ENCODE measurements around the gene RNASEH2C.
"Not testable (repeated sequence)": the region's sequence is repeated elsewhere in the genome, so short reads cannot be mapped to it uniquely, and the experiment has no call there.

Gene RNASEH2C

GRCh38 chr11:65691847-65692246, 28.8 kb downstream of the RNASEH2C start:
- DNase-seq (ENCODE audit: low read depth in 2 of 3, low spot score in 1 of 3): not testable (repeated sequence)

DNA sequence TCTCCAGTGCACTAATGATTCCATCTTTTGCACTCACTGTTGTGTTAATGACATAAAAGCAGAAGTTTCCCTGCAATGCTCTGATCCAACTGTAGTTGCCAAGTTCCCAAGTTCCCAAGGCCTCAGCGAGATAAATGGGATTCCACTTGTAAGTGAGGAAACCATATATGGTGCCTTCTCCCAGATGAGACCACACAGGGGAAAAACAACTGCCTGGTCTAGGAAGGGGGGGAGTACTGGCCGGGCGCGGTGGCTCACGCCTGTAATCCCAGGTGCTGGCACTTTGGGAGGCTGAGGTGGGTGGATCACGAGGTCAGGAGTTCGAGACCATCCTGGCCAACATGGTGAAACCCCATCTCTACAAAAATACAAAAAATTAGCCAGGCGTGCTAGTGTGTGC, 34.6 kb downstream of the RNASEH2C start:
- no peak for DNase-seq (ENCODE audit: low read depth in 2 of 3, low spot score in 1 of 3)

GRCh38 chr11:65683480-65683879, 37.1 kb downstream of the RNASEH2C start:
- not testable (repeated sequence) for DNase-seq (ENCODE audit: low read depth in 2 of 3, low spot score in 1 of 3)

DNA sequence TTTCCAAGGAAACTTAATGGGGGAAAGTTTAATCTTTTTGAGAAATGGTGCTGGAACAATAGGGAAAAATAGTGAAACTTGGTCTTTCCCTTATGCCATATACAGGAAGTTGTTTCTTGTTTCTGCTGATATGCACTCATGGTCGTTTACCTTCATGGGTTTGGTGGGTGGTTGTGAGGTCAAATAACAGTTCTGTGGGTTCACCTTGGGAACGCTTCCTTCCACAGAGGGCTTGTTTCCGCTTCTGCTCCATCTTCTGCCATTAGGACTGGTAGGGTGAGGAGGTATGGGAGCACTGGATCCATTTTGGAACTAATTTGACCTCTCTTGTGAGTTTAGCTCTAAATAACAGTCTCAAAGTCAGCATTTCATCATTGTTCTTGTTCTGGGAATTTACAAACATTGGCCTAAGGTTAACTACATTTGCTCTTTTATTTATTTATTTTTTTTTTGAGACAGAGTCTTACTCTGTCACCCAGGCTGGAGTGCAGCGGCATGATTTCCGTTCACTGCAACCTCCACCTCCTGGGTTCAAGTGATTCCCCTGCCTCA, 40.3 kb downstream of the RNASEH2C start:
- no peak for DNase-seq (ENCODE audit: low read depth in 2 of 3, low spot score in 1 of 3)

DNA sequence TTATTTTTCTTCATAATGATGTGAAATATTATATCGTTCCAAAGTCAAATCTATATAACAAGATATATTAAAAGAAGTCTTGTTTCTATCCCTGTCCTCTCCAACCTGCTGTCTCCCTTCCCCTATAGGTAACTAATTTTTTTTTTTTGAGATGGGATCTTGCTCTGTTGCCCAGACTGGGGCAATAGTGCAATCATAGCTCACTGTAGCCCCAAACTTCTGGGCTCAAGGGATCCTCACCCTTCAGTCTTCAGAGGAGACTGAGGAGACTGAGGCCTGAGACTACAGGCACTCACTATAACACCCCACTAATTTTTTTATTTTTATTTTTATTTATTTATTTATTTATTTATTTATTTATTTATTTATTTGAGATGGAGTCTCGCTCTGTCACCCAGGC, 47.6 kb downstream of the RNASEH2C start:
- DNase-seq (ENCODE audit: low read depth in 2 of 3, low spot score in 1 of 3): no peak

DNA sequence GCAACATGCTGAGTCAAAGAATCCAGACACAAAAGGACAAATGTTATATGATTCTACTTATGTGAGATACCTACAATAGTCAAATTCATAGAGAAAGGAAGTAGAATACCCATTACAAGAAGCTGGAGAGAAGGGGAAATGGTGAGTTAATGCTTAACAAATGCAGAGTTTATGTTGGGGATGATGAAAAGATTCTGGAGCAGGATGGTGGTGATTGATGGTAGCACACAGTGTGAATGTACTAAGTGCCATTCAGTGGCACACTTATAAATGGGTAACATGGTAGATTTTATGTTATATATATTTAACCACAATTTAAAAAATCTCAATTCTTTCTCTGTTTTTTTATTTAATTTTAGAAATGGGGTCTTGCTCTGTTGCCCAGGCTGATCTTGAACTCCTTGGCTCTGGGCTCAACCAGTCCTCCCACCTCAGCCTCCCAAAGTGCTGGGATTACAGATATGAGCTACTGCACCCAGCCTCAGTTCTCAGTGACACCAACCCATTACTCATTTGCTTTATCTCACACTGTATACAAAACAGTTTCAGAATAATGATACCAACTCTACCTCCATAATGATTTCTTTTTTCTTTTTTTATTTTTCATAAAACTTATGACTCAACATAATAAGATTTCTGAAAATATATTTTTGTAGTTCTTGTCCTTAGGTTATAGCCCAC, 48.3 kb downstream of the RNASEH2C start:
- no peak for DNase-seq (ENCODE audit: low read depth in 2 of 3, low spot score in 1 of 3)
